GM10266 (cell line): Measurements from ENCODE around the gene MRGPRD.

Experiments
- DNase-seq: peaks from one replicate; pipeline ENCODE4 v3.0.0; 2012; ENCODE audit errors: extremely low spot score
- TF ChIP-seq, protein P1 (sequence below): IDR thresholded peaks from 2 replicates; pipeline ENCODE4 v1.5.1; 2012; ENCODE audit warnings: mild to moderate bottlenecking, low read depth; ENCODE audit not compliant: control insufficient read depth, insufficient read depth; ENCODE audit errors: missing control alignments

MRGPRD gene

DNA sequence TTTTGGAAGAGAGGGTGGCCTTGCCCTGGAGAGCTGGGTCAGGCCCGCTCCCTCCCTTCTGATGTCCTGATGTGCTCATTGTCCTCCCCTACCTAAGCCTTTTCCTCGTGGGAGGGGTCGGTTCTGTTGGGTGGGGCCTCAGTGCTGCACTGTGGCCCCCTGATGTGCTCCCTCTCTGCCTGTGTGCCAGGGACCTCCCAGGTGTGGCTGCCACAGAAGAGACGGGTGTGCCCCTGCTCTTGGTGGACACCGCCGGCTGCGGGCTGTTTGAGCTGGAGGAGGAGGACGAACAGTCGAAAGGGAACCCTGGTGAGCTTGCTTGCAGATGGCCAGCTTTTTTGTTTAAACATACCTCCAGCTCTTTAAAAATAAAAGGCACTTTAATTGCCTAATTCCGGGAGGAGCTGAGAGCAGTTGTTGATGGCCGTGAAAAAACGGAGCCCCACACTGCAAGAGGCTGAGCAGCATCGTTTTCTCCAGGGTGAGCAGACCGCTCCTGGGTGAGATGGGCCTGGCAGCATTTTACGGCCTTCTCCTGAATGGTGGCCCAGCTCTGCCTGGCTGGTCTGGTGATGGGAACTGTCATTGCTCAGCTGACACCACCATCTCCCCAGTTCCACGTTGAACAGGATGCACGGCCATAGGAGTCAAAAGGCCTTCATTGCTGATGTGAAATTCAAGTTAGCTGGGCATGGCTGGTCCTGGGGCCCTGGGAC is 47.0 kb downstream of the MRGPRD start:
- DNase-seq: no peak
- TF ChIP-seq, protein P1, sequence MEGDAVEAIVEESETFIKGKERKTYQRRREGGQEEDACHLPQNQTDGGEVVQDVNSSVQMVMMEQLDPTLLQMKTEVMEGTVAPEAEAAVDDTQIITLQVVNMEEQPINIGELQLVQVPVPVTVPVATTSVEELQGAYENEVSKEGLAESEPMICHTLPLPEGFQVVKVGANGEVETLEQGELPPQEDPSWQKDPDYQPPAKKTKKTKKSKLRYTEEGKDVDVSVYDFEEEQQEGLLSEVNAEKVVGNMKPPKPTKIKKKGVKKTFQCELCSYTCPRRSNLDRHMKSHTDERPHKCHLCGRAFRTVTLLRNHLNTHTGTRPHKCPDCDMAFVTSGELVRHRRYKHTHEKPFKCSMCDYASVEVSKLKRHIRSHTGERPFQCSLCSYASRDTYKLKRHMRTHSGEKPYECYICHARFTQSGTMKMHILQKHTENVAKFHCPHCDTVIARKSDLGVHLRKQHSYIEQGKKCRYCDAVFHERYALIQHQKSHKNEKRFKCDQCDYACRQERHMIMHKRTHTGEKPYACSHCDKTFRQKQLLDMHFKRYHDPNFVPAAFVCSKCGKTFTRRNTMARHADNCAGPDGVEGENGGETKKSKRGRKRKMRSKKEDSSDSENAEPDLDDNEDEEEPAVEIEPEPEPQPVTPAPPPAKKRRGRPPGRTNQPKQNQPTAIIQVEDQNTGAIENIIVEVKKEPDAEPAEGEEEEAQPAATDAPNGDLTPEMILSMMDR: no peak

DNA sequence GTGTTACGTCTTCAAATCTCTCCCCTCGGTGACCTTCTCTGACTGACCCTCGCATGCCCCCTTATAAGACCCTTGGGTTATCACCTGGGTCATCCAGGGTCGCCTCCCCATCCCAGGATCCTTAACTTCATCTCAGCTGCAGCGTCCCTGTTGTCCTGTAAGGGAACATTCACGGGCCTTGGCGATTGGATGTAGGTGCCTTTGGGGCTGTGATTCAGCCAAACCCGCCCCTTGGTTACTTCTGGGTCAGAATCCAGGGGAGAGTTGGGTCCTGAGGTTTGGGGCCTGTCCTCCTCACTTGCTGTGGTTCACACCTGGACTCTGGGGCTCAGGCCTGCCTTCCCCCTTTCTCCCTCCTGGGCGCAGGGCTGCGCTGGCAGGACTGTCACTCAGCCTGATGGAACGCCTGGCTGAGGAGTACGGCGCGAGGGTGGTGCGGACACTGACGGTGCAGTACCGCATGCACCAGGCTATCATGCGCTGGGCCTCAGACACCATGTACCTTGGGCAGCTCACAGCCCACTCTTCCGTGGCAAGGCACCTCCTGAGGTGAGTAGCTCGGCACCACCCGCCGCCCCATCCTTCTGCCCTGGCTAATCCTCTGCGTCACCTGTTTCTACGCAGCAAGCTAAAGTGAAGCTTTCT is 47.7 kb downstream of the MRGPRD start:
- TF ChIP-seq, protein P1: no peak
- no peak for DNase-seq

DNA sequence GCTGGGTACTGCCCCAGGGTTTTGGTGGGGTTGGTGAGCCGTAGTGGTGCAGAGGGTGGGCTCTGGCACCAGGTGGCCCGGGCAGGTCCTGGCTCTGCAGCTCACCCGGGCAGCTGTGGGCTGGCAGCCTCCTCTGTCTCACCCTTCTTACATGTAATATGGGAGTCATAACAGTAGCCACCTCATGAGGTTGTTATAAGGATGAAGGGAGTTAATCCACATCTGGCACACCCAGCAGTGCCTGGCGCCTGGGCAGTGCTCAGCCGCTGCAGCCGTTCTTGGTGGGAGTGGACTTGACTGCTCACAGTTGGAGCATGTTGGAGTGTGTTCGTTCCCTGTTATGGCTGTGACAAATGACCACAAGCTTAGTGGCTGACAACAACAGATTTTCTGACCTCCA is 48.4 kb downstream of the MRGPRD start:
- no peak for DNase-seq
- TF ChIP-seq, protein P1: no peak

- TF ChIP-seq, protein P1: no peak
- no peak for DNase-seq
These were observed 48.9 kb downstream of the MRGPRD start for GRCh38 chr11:68931911-68932310.

DNA sequence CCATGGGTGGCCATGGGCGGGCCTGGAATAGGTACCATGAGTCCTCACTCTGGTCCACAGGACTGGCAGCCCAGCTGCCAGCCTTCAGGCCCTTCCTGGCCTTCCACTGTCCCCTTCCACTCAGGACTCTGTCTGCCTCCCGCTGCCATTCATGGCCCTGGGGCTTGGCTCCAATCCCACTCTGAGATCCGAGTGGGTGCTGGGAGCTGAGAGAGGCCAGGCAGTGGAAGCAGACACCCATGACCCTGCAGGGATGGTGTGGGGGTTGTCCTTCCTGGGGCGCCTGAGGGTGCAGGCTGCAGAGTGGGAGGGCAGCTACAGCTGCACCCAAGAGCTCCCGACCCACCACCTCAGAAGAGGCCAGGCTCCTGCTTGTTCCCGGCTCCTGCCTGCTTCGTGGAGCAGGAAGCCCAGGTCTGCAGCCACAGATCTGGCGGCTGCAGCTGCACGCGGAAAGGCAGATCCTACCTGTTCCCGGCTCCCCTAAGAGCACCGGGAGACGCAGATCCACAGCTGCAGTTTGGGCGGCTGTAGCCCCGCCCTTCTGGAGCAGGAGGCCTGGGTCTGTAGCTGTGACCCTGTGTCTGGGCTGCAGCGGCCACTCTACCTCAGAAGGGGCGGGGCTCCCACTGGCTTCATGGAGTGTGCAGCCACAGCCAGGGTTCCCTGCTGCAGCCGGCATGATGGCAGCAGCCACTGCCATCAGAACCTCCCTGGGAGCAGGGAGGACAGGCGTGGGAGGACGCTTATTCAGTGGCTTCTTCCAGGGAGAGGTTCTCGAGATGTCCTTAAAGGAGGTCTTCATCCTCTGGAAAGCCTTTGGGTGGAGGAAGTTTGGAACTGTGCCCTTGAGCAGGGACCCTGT is 49.6 kb downstream of the MRGPRD start:
- TF ChIP-seq, protein P1: no peak
- no peak for DNase-seq
